Ramos (cell line): Measurements from ENCODE around the gene CYP2A6.

Source experiments
- in situ Hi-C: fragments of 300-500 bp; cut with MboI; formaldehyde crosslinking; loops from one replicate; pipeline ENCODE4 v1.14.3; 2022; ENCODE audit warnings: low sequenced_read_pairs; ENCODE audit not compliant: unreplicated experiment

CYP2A6 gene

DNA sequence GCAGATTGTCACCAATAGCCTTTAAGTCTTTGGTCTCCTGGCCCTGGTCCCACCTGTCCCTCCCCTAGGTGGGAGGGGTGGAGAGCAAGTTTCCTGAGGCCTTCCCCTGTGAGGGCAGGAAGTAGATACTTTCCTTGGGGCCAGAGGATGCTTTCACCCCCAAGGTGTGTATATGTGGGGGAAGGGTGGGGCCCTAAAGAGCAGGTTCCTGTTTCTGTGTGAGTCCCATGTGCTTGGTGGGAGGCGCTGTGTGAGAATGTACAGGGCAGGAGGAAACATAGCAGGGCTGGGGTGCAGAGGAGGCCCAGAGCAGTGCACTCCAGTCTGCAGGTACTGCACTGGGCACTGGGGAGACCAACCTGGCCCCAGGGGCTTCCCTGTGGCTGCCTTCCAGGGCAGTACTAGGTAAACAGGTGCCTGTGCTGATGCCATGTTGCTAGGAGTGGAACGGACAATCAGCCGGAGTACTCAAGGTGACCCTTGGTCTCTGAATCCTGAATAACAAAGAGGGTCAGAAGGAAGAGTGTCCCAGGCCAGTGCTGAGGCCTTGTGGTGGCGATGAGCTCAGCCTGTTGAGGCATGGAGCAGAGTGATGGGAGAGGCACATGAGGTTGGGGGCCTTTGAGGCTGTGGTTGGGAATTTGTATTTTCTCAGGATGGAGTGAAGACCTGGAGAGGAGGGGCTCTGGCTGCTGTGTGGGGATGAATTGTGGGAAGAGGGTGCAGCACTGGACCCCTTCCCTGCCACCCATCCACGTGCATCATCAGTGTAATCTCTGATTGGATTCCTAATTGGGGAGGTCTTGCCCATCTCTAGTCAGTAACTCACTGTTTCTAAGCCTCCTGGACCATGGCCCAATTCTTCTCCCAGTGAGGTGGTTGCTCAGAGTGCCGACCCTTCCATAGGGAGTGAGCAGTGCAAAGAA lies 46.1 kb downstream of the CYP2A6 start:
- in situ Hi-C loops = no loop called here

DNA sequence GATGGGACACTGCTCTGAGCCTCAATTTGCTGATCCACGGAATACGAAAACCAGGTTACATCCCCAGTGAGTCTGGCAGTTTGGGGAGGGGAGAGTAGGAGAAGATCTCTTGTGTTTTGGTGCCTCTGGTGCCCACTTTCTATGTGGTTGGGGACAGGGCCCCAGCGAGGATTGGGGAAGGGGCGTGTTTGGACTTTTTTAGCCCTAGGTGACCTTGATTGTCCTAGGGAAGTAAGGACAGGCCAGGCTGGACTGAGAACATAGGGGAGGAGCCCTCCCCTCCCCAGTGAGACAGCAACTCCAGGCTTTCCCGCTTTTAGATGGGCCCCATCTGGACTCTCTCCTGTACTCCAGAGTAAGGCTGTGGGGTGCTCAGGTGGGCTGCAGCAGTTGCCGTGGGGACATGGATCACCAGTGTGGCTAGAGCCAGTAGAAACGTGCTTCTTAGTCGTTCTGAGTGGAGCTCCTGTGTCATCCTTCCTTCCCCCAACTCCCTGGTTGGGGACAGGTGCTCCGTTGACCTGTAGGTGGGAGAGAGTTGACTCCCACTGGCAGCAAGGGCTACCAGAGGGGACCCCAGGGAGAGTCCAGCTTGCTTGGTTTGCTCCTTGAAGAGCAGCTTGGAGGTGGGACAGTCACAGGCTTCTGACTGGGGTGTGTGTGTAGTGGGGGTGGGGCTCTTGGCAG lies 46.9 kb downstream of the CYP2A6 start:
- in situ Hi-C loops = no loop called here

DNA sequence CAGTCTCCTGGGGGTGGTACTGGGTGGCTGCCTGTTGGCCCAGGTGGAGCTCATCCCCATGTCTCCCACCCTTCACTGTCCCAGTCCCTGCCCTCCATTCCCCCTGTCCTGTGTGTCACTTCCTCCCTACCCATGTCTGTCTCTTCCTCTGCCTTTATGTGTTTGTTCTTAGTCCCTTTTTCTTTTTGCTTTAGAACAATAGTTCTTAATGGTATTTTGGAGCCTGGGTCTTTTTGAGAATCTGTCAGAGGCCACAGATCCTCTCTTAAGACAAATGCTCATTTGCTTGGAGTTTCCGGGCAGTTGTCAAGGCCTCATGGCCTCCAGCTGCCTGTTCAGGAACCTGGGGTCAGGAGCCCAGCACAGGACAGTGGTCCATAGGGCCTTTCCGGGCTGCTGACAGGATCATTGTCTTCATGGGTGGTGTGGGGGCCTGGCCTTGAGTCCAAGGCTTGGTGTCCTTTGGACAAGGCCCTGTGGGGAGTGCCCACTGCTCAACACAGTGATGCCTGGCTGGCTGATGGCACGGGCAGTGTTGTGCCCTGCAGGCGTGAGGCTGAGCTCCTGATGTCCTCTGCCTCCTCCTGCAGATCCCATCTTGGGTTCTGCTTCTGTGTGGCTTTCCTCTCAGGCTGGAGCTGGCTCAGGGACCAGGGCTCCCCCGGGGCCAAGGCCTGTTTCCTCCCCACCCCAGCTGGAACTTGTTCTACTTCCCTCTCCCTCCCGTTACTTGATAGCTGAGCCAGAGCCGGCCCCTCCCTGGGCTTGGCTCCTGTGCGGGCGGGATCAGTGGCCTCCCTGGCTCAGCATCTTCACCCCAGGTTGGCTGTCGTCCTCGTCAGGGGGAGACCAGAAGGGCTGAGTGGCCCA lies 47.7 kb downstream of the CYP2A6 start:
- in situ Hi-C loops = no loop called here

DNA sequence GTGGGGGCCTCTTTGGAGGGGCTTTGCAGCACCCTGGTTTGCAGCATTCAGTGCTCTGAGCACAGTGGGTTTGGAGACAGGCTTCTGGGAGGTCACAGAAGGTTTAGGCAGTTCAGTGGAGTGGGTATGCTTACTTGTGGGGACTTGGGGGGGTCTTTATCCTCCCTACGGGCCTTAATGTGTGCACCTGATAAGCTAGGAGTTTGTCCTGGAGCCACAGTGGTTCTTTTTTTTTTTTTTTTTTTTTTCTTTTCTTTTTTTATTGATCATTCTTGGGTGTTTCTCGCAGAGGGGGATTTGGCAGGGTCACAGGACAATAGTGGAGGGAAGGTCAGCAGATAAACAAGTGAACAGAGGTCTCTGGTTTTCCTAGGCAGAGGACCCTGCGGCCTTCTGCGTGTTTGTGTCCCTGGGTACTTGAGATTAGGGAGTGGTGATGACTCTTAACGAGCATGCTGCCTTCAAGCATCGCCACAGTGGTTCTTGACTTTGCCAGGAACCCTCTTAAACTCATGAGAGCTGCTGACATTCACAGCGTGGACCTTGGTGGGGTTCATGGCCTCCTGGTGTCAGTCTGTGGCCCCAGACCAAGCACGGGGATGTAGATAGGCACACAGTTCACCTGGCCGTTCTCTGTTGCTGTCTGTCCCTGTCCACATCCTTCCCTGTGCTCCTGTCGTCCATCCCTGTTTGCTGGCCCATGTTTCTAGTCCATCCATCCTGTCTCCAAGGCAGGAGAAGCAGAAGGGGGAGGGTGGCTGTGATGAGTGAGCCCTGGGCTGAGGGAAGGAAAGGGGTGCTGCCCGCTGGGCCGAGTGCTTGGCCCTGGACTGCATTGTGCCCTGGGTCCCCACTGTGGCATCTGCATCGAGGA lies 48.6 kb downstream of the CYP2A6 start:
- in situ Hi-C loops = no loop called here

DNA sequence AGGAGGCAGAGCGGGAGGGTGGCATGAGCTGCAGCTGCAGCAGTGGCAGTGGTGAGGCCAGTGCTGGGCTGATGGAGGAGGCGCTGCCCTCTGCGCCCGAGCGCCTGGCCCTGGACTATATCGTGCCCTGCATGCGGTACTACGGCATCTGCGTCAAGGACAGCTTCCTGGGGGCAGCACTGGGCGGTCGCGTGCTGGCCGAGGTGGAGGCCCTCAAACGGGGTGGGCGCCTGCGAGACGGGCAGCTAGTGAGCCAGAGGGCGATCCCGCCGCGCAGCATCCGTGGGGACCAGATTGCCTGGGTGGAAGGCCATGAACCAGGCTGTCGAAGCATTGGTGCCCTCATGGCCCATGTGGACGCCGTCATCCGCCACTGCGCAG lies 49.3 kb downstream of the CYP2A6 start:
- in situ Hi-C loops = no loop called here

DNA sequence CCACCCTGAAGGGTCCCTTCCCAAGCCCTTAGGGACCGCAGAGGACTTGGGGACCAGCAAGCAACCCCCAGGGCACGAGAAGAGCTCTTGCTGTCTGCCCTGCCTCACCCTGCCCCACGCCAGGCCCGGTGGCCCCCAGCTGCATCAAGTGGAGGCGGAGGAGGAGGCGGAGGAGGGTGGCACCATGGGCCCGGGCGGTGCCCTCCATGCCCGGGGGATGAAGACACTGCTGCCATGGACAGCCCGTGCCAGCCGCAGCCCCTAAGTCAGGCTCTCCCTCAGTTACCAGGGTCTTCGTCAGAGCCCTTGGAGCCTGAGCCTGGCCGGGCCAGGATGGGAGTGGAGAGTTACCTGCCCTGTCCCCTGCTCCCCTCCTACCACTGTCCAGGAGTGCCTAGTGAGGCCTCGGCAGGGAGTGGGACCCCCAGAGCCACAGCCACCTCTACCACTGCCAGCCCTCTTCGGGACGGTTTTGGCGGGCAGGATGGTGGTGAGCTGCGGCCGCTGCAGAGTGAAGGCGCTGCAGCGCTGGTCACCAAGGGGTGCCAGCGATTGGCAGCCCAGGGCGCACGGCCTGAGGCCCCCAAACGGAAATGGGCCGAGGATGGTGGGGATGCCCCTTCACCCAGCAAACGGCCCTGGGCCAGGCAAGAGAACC lies 49.8 kb downstream of the CYP2A6 start:
- in situ Hi-C loops = no loop called here

DNA sequence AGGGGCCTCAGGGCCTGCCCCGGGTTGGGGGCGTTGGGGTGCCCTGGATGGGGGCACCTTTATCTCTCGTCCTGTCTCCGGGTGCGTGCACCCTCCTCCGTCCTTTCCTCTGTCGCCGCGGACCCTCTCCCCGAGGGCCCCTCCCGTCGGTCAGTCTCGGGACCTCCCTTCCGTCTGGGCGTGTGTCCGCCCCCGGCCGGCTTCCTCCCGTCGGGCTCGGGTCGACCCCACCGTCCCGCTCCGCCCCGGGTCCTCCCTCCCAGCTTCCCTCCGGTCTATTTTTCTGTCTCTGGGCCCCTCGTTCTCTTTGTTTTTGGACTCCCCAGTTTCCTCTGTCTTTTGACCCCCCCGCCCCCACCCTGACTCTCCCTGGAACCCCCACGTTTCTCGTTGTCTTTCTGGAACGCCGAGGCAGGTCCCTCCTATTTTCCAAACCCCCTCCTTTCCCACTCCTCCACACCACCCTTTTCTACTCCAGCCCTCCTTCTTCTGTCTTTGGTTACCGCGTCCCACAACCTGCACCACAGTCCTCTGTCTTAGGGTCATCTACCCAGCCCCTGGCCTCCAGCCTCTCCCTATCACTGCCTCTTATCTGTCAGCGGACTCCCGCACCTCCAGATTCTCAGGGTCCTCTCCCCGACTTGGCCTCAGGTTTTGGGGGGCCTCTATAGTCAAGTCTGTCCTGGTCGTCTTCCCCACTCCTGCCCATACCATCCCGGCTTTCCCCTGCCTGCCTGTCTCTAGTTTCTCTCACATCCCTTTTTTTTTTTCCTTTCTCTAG lies 50.5 kb downstream of the CYP2A6 start:
- in situ Hi-C loops = loop anchor here (25.0 kb wide), 1 partner anchor 1463 kb away; the partner anchor contains the start of genes CIC and ERF

DNA sequence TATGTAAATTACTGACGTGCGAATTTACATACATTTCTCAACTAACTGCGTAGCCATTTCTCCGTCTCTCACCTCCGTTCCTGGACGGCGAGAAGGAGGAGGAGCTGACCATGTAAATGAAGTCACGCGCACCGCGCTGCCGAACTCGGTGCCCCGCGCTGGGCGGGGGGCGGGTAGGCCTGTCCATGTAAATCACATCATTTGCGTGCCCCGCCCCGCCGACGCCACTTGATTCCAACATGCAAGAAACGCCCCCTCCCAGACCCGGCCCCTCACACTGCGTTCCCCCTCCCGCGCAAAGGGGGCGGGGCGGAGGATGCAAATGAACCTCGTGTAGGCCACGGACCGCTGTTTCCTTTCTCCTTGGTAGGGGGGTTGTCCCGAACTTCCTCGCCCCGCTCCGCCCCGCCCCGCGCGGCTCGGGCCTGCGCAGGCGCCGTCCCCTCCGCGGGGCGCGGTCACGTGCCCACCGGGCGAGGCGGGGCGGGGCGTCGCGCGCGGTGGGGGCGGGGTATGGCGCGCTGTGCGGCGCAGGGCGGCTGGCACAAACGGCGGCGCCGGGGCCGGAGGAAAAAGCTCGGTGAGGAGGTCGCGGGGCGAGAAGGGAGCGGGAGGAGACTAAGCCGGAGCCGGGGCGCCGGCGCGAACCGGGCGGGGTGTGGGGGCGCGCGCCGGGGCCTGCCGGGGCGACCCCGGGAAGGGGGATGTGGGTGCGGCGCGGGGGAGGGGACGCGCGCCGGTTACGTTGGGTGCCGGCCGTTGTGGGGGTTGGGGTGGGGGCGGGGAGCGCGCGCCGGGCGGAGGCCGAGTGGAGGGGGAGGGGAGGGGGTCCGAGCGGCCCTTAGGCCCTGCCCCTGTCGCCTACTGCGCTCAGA lies 51.3 kb downstream of the CYP2A6 start, which contains the start of gene EGLN2:
TSS of gene EGLN2 (plus strand) at position 509 of the 875 bp plus-strand sequence. CDS start 1,382 bp downstream, outside the sequence.
- in situ Hi-C loops = loop anchor here (25.0 kb wide), 1 partner anchor 1463 kb away; the partner anchor contains the start of genes CIC and ERF

DNA sequence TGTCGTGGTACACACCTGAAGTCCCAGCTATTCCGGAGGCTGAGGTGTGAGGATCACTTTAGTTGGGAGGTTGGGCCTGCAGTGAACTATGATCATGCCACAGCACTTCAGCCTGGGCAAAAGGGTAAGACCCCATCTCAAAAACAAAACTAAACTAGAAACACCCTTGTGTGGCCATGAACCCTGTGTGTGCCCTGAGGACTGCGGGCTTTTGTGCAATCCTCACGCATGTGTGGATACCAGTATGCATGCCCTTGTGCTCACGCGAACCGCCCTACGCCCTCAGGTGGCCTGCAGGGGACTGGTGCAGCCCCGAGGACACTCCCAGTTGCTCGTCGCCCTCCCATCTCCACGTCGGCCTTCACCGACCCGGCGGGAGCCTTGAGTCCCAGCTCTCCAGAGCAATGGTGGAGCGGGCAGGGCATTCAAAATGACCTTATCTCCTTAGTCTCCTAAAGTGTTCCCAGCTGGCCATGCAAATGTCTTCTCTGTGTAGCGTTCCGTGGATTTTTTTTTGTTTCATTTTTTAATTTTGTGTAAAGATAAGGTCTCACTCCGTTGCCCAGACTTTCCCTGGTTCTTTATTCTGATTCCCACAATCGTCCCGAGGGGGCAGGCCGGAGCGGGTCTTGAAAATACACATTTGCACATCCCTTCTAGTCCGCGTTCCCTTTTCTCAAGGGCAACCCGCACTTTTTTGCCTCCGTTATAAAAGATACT lies 52.1 kb downstream of the CYP2A6 start:
- in situ Hi-C loops = loop anchor here (25.0 kb wide), 1 partner anchor 1464 kb away; the partner anchor contains the start of genes CIC and ERF

DNA sequence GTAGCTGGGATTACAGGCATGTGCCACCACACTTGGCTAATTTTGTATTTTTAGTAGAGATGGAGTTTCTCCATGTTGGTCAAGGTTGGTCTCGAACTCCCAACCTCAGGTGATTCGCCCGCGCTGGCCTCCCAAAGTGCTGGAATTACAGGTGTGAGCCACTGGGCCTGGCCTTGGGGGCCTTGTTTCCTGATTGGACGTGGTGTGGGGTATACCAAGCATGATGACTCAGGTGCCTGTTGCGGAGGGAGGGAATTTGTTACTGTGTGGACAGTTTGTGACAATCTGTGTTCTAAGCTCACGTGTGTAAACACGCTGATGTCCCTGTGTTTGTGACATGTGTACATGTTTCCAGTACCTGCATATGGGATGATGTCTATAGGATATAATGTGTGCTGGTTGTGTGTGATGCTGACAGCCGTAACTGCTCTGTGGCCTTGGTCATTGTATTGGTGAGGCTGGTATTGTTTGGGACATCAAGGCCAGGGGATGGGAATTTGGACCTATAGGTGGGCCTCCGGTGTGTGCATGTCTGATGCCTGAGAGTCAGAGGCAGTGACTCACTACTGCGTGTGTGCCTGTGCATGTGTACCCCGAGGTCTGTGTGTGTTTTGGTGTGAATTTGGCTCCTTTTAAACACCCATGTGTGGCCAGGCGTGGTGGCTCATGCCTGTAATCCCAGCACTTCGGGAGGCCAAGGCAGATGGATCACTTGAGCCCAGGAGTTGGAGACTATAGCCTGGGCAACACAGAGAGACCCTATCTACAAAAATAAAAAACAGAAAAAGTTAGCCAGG lies 52.9 kb downstream of the CYP2A6 start:
- in situ Hi-C loops = loop anchor here (25.0 kb wide), 1 partner anchor 1465 kb away; the partner anchor contains the start of genes CIC and ERF
